B cell (primary cell): ENCODE measurements around the gene RBM20. TPM values are rescaled to one million over a fixed set of nuclear protein-coding genes. Genes with fewer than 3 reads are reported as not detected.

ENCODE experiments used
- ATAC-seq: fragments of 200-7000 bp; cut with Tn5 transposase; one replicate; pipeline ENCODE4 v1.10.0; 2021; ENCODE audit warnings: low read depth, mild to moderate bottlenecking, moderate number of reproducible peaks, moderate library complexity
- CTCF ChIA-PET: fragments of 350-600 bp; sonication (Branson Sonifier 250); formaldehyde crosslinking; loops from one replicate; lab custom pipeline; 2021; ENCODE audit warnings: antibody characterized with exemption, inconsistent platforms; lab: Charles Lee
- POLR2A ChIA-PET: fragments of 350-600 bp; sonication (Branson Sonifier 250); formaldehyde crosslinking; loops from one replicate; lab custom pipeline; 2021; ENCODE audit warnings: antibody characterized with exemption; lab: Charles Lee
- DNase-seq: peaks from one replicate; pipeline ENCODE4 v3.0.0; 2013
- H2AFZ ChIP-seq: 2 replicates; pipeline ENCODE4 v1.6.1; 2012; ENCODE audit warnings: mild to moderate bottlenecking, low read depth, low read length; ENCODE audit not compliant: insufficient read depth, poor library complexity, severe bottlenecking
- H3K27ac ChIP-seq, 2 donors: 1 replicate in 1 of 2; 2 replicates in 1 of 2; pipeline ENCODE4 v1.5.1; 2012 to 2013; ENCODE audit warnings: low read length in 2 of 2, mild to moderate bottlenecking in 2 of 2, moderate library complexity in 1 of 2
- H3K27me3 ChIP-seq, 4 experiments: fragments of 200-600 bp in 1 of 4; sonication (generic) in 1 of 4; replicated peaks in 1 of 4; 1 replicate in 2 of 4; 2 replicates in 2 of 4; pipeline versions ENCODE4 v1.6.1 to v1.7.0; 2013 to 2016; ENCODE audit warnings: low read length in 3 of 4, mild to moderate bottlenecking in 2 of 4, mixed read lengths in 1 of 4, moderate library complexity in 1 of 4; ENCODE audit not compliant: insufficient read depth in 4 of 4, control insufficient read depth in 3 of 4; ENCODE audit errors: control extremely low read depth in 1 of 4
- H3K36me3 ChIP-seq, 2 experiments: replicated peaks in 1 of 2; 1 replicate in 1 of 2; 2 replicates in 1 of 2; pipeline versions ENCODE4 v1.6.1 to v1.7.1; 2013; ENCODE audit warnings: low read length in 1 of 2; ENCODE audit not compliant: insufficient read depth in 2 of 2, control insufficient read depth in 1 of 2; ENCODE audit errors: control extremely low read depth in 1 of 2, extremely low read depth in 1 of 2
- H3K4me1 ChIP-seq, 2 donors: fragments of 200-600 bp in 1 of 2; sonication (generic) in 1 of 2; 1 replicate in 1 of 2; 2 replicates in 1 of 2; pipeline versions ENCODE4 v1.5.1 to v1.6.1; 2013 to 2017; ENCODE audit warnings: low read length in 2 of 2; ENCODE audit not compliant: control insufficient read depth in 2 of 2, insufficient read depth in 2 of 2
- H3K4me2 ChIP-seq: replicated peaks from 2 replicates; pipeline ENCODE3; 2012; ENCODE audit warnings: mild to moderate bottlenecking, low read depth, low read length; ENCODE audit not compliant: poor library complexity, severe bottlenecking
- H3K4me3 ChIP-seq, 5 experiments: fragments of 200-600 bp in 1 of 5; sonication (generic) in 1 of 5; 1 replicate in 3 of 5; 2 replicates in 2 of 5; pipeline versions ENCODE4 v1.5.1 to v1.7.0; 2011 to 2016; ENCODE audit warnings: low read length in 4 of 5, mild to moderate bottlenecking in 4 of 5, low read depth in 2 of 5, control low read depth in 1 of 5, moderate library complexity in 1 of 5; ENCODE audit not compliant: insufficient read depth in 1 of 5; ENCODE audit errors: control extremely low read depth in 1 of 5, extremely low read depth in 1 of 5
- H3K79me2 ChIP-seq: fragments of 200-600 bp; sonication (generic); one replicate; pipeline ENCODE4 v1.6.0; 2016; ENCODE audit warnings: low read length; ENCODE audit not compliant: control insufficient read depth, insufficient read depth
- H3K9ac ChIP-seq: fragments of 200-600 bp; sonication (generic); 2 replicates; pipeline ENCODE4 v1.6.1; 2017; ENCODE audit warnings: mild to moderate bottlenecking, low read length, moderate library complexity
- H3K9me3 ChIP-seq, 3 donors: one replicate each; pipeline versions ENCODE4 v1.6.1 to v1.7.1; 2013; ENCODE audit warnings: low read length in 2 of 3; ENCODE audit not compliant: control insufficient read depth in 2 of 3, insufficient read depth in 1 of 3; ENCODE audit errors: control extremely low read depth in 1 of 3
- H4K20me1 ChIP-seq: 2 replicates; pipeline ENCODE4 v1.6.0; 2012; ENCODE audit warnings: mild to moderate bottlenecking, low read length; ENCODE audit not compliant: insufficient read depth, control insufficient read depth, poor library complexity, severe bottlenecking
- H3K27ac Mint-ChIP-seq: one replicate; pipeline ENCODE4 v1.8.0; 2021; ENCODE audit warnings: mixed read lengths
- H3K27me3 Mint-ChIP-seq: one replicate; pipeline ENCODE4 v1.8.0; 2021; ENCODE audit warnings: mixed read lengths
- H3K4me1 Mint-ChIP-seq: one replicate; pipeline ENCODE4 v1.8.0; 2021; ENCODE audit warnings: mixed read lengths
- H3K4me3 Mint-ChIP-seq: one replicate; pipeline ENCODE4 v1.8.0; 2021; ENCODE audit warnings: mixed read lengths
- H3K9me3 Mint-ChIP-seq: one replicate; pipeline ENCODE4 v1.8.0; 2022; ENCODE audit warnings: mixed read lengths; ENCODE audit not compliant: insufficient read depth
- CTCF ChIP-seq: fragments of 200-600 bp; IDR thresholded peaks from one replicate; pipeline ENCODE4 v1.8.0; 2022; ENCODE audit warnings: antibody characterized with exemption, mild to moderate bottlenecking
- EZH2 ChIP-seq: IDR thresholded peaks from 2 replicates; pipeline ENCODE4 v1.6.1; 2012; ENCODE audit warnings: borderline replicate concordance, low read depth, mild to moderate bottlenecking, moderate library complexity, low read length; ENCODE audit not compliant: insufficient read depth, poor library complexity, severe bottlenecking
- WGBS: methylation state at CpG from one replicate; pipeline ENCODE4 v1.1.5; 2013; ENCODE audit warnings: missing lambda C conversion rate; ENCODE audit not compliant: insufficient coverage; 5-methylcytosine and 5-hydroxymethylcytosine counted together
- intact Hi-C: fragments of 100-400 bp; cut with micrococcal nuclease; formaldehyde crosslinking; loops from one replicate; pipeline ENCODE4 v1.10.0; 2022
- polyA plus RNA-seq: library from polyadenylated mRNA; depleted of rRNA; stranded (reverse); fragments of >200 nt; gene quantifications from 2 replicates; pipeline ENCODE4 v1.2.3, GENCODE V29; 2012
- total RNA-seq, 2 donors: library from RNA; stranded (reverse); fragments of 120-200 nt in 1 of 2; gene quantifications; 1 replicate in 1 of 2; 2 replicates in 1 of 2; pipeline versions ENCODE4 v1.2.3 to v1.2.4, GENCODE V29; 2013 to 2022

Gene RBM20
- total and polyA plus RNA-seq, 2 donors (not counting 1 experiment from before 2014, with no cell fraction given) = not detected

GRCh38 chr10:110863956-110864355 is 219.8 kb downstream of the RBM20 start:
- H3K27me3 Mint-ChIP-seq = no peaks in the 10 kb centered on the region
- Histone ChIP-seq H3K27ac (peak overlapping the region; percentile 94 to 96), H3K79me2 (peaks cover 16% of the 10 kb centered on the region), H3K4me1 (peaks cover 97 to 100% of the 10 kb centered on the region in 2 donors), H3K4me2 (peak overlapping the region; percentile 87), H3K4me3 (peak overlapping the region in 1 of 5 experiments; percentile 22), H4K20me1 (no peaks in the 10 kb centered on the region), H2AFZ (no peak overlapping the region), H3K36me3 (no peaks in the 10 kb centered on the region), H3K27me3 (no peaks in the 10 kb centered on the region), H3K9me3 (no peaks in the 10 kb centered on the region), H3K9ac (peak overlapping the region; percentile 22)
- H3K4me1 Mint-ChIP-seq = peaks cover 97% of the 10 kb centered on the region
- intact Hi-C loops = loop anchor here (1.0 to 10.0 kb wide), 8 partner anchors 8 to 639 kb away; partner anchors contain the start of genes SMC3 and SMNDC1
- POLR2A ChIA-PET = interaction anchor here (0.9 to 5.2 kb wide), 3 partner anchors 9 to 55 kb away, joined by 3 to 80 read pairs (median 4); partner anchors contain the start of genes BBIP1 and SHOC2
- ATAC-seq (no peak), DNase-seq (no peak)
- no peak for TF ChIP-seq CTCF
- TF ChIP-seq EZH2 = no peak
- peak overlapping the region; percentile 31 for H3K4me3 Mint-ChIP-seq
- CTCF ChIA-PET = interaction anchor here (0.8 to 5.3 kb wide), 6 partner anchors 18 to 118 kb away, joined by 3 to 43 read pairs (median 4); no protein-coding TSS in a partner anchor
- 100% methylated on average over 2 of the region's 2 CpGs for WGBS
- H3K9me3 Mint-ChIP-seq = no peaks in the 10 kb centered on the region
- H3K27ac Mint-ChIP-seq = peak overlapping the region; percentile 97

GRCh38 chr10:110864662-110865140 is 220.6 kb downstream of the RBM20 start:
- 24% methylated on average over 3 of the region's 6 CpGs for WGBS
- H3K4me2 ChIP-seq = peak overlapping the region; percentile 87
- no peaks in the 10 kb centered on the region for H3K27me3 Mint-ChIP-seq
- H3K4me3 ChIP-seq = peak overlapping the region in 4 of 5 experiments; percentile 21 to 60 (median 38)
- POLR2A ChIA-PET = interaction anchor here (0.6 to 5.2 kb wide), 7 partner anchors 8 to 766 kb away, joined by 3 to 80 read pairs (median 4); partner anchors contain the start of genes BBIP1 and SHOC2
- H2AFZ ChIP-seq = peak overlapping the region; percentile 30
- CTCF ChIA-PET = interaction anchor here (0.5 to 5.3 kb wide), 12 partner anchors 12 to 411 kb away, joined by 3 to 43 read pairs (median 4); no protein-coding TSS in a partner anchor
- TF ChIP-seq EZH2 = no peak
- TF ChIP-seq CTCF = no peak
- peak; percentile 89 for DNase-seq
- intact Hi-C loops = loop anchor here (1.0 to 10.0 kb wide), 11 partner anchors 8 to 857 kb away; partner anchors contain the start of genes ADD3, BBIP1, SHOC2 and SMC3
- H3K4me3 Mint-ChIP-seq = peak overlapping the region; percentile 85
- H3K4me1 ChIP-seq = peaks cover 97 to 100% of the 10 kb centered on the region in 2 donors
- no peaks in the 10 kb centered on the region for H4K20me1 ChIP-seq
- peak overlapping the region; percentile 55 for H3K9ac ChIP-seq
- H3K27me3 ChIP-seq = no peaks in the 10 kb centered on the region
- ATAC-seq = peak; percentile 55
- peak overlapping the region; percentile 94 to 96 for H3K27ac ChIP-seq
- peaks cover 22% of the 10 kb centered on the region for H3K79me2 ChIP-seq
- H3K9me3 Mint-ChIP-seq = no peaks in the 10 kb centered on the region
- peak overlapping the region; percentile 97 for H3K27ac Mint-ChIP-seq
- H3K9me3 ChIP-seq = no peaks in the 10 kb centered on the region
- H3K4me1 Mint-ChIP-seq = peaks cover 97% of the 10 kb centered on the region
- H3K36me3 ChIP-seq = no peaks in the 10 kb centered on the region
